GM18951 (cell line): ENCODE data around the gene ASPN.

Source experiments
- POLR2A ChIP-seq: IDR thresholded peaks from 4 replicates; pipeline ENCODE4 v1.6.1; 2011; ENCODE audit warnings: mild to moderate bottlenecking; ENCODE audit not compliant: insufficient read length, insufficient read depth; ENCODE audit errors: extremely low read depth
- in situ Hi-C: fragments of 300-500 bp; cut with MboI; formaldehyde crosslinking; loops from one replicate; pipeline ENCODE4 v1.12.0; 2022; ENCODE audit warnings: low sequenced_read_pairs, mixed read lengths, inconsistent platforms; ENCODE audit not compliant: unreplicated experiment

The ASPN gene

DNA sequence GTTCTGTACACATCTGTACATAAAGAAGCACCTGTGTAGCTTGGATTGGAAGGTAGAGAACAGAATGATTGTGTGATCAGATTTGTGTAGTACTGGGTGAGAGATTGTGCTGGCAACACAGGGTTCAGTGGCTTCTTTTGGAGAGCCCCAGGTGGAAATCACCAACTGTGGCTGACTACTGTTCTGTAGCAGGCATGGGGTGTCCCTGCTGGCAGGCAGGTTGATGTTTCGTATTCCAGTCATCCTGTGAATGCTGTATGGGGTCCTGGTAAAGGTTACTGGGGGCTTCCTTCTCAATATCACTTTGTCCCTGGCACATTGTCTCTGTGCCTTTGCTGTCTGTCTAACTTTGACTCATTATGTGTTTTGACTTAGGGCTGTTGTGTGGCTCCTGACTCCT is 5.3 kb downstream of the ASPN start:
- TF ChIP-seq POLR2A, result no peak
- in situ Hi-C loops, result no loop called here

DNA sequence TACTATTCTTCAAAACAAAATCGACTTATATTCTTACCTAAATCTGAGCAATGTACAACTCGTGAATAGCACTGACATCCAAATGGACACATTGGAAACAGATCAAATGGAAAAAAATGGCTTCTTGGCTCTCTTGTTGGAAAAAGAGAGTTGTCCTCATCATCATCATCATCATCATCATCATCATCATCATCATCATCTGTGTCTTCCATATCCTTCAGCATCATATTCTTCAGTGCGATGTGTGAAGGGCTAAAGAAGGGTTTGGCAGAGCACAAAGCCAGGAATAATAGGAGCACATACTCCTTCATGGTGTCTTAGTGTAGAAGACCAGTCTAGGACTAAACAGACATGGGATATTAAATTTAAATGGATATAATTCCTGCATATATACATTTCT is 7.7 kb downstream of the ASPN start:
- in situ Hi-C loops, result no loop called here
- no peak for TF ChIP-seq POLR2A

DNA sequence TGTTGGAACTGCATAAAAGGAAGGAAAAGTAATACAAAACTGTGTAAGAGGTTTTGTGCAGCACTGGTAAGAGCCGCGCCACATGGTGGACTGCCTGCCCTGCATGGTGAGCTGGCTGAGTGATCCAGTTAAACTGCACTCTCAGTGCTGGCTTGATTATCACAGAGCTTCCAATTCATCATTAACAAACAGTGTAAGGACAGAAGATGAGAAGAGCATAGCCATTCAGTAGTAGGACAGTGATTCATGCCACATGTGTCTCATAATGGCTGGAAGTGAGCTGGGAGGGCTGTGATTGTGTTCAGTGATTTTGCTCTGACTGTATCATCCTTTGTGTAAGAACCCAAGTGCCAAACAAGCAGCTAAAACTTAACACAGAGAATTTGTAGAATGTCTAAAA is 14.1 kb downstream of the ASPN start:
- in situ Hi-C loops, result no loop called here
- no peak for TF ChIP-seq POLR2A

DNA sequence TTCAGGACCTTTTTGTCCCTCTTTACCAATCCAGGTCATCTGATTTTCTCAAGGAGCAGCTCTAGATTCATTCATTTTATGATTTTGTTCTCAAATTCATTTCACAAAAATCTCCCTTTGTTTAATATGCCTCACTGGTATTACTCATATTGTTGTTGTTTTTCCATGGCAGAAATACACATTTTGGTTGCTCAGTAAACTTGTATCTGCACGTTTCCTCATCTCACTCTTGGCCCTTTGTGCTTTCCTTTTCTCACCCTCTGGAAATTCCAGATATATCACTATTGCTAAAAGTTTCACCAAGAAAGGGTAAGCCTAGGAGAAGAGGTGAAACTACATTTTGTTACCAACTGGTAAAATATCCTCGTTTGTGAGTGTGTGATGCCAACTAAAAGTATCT is 14.8 kb downstream of the ASPN start:
- in situ Hi-C loops, result no loop called here
- TF ChIP-seq POLR2A, result no peak

DNA sequence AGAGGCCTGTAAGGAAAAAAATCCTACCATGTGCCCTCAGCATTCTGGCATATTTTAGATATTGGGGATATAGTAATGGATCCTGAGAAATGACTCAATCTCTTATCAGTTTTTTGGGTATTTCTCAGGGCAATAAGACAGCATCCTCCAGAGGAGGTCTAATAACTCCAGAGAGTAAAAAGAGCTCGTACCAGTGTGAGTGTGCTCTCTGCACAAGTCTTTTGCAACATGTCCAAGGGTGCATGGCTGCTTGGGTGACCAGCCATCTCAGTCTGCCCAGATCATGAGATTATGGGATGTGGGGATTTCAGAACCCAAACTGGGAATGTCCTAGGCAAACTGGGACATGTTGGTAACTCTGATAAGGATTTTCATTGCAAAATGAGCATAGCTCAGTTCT is 15.3 kb downstream of the ASPN start:
- in situ Hi-C loops, result no loop called here
- TF ChIP-seq POLR2A, result no peak

DNA sequence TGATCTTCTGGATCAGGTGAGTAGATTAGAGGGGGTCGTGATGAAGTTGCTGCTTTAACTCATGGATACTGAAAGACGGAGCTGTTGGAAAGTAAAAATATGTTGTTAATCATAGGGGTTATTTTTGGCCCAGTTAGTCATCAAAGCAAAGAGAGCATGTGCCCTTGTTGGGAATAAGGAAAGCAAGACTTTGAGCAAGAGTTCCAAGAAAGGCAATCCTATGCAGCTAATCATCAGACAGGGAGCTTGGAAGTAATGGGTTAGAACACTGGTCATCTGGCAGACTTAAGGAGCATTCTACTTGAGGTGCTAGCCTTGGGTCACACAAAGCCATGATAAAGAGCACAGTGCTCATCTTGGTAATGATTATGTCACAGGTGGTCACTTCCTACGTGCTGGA is 18.3 kb downstream of the ASPN start:
- in situ Hi-C loops, result no loop called here
- no peak for TF ChIP-seq POLR2A

DNA sequence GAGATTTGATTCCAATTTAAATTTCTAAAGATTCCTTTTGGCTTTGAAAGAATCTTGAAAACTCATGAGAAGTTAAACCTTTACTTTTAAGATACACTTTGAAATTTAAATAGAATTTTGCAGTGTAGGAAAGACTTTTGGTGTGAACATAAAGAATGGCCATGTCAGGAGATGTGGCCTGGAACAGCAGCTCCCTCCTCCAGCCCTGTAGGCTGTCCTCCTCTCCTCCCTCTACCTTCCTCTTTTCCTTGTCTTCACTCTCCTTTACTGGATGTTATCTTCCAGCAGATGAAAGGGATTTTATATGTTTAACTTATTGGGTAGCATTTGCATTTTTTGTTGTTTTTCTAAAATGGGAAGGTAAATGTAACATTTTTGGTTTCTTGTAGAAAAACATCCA is 18.9 kb downstream of the ASPN start:
- in situ Hi-C loops, result no loop called here
- no peak for TF ChIP-seq POLR2A

DNA sequence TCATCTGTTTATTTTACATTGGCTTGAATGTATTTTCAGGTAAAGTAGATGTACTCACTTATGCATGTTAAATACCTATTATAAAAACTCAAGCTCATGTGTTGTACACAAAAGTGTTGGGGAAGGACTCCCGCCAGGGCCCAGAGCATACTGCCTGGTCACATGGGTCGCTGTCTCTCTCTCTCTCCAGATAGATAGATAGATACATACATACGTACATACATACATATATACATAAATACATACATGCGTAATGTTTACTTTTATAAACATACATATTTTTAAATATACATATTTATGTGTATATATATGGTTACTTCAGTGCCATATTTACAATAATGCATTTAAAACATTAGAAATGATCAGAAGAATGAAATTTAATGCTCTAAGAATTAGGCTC is 24.7 kb downstream of the ASPN start:
- in situ Hi-C loops, result no loop called here
- no peak for TF ChIP-seq POLR2A

DNA sequence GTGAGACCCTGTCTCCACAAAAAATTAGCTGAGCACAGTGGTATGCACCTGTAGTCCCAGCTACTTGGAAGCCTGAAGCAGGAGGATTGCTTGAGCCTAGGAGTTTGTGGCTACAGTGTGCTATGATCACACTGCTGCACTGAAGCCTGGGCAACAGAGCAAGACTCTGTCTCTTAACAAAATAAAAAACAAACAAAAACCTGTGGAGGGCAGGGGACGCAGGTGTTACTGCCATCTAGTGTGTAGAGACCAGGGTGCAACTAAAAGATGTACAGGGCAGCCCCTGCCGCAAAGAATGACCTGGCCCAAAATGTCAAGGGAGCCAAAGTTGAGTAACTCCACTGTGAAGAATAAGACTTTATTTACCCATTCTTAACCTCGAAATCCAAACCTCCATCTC is 27.1 kb downstream of the ASPN start:
- no peak for TF ChIP-seq POLR2A
- in situ Hi-C loops, result no loop called here

DNA sequence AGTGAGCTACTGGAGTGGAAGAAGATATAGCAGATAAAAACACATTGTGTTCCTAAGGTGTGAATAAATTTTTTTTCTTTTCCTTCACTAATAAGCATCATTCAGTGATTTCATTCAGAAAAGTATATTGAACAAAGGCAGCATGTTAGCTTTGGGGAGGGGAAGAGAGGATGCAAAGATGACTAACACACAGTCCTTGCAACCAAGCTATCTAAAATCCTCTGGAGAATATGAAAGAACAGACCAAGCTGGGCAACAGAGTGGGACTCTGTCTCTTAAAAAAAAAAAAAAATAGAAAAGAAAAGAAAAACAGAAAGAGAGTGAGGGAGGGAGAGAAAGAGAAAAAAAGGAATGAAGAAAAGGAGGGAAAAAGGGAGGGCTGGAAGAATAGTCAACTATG is 35.8 kb downstream of the ASPN start:
- TF ChIP-seq POLR2A, result no peak
- in situ Hi-C loops, result no loop called here

DNA sequence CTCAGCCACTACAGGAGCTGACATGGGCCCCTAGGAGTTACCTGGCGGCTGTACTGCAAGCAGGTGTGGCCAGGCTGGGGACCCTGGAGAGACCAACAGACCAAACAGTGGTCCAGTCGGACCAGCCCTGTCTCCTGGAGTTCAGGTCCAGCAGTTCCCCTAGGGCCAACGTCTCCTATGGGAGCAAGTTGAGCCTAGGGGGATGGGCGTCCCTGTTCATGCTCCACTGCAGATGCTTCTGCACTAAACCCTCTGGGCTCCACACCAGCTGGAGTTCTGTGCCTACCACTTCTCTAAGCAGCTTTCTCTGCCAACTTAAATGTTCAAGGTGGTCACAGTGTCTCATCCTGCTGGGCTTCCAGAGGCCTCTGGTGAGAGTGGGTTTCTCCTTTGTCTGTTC is 37.5 kb downstream of the ASPN start:
- in situ Hi-C loops, result no loop called here
- TF ChIP-seq POLR2A, result no peak

DNA sequence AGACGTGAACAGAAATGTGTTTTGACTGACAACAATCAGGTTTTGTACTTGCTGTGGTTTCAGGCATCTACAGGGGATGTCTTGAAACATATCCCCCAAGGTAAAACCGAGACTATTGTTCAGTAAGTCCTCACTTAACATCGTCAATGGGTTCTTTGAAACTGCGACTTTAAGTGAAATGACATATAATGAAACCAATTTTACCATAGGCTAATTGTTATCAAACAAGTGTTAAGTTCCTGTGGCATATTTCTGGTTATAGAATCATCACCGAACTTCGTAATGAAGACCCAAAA is 41.6 kb downstream of the ASPN start:
- no peak for TF ChIP-seq POLR2A
- in situ Hi-C loops, result no loop called here

DNA sequence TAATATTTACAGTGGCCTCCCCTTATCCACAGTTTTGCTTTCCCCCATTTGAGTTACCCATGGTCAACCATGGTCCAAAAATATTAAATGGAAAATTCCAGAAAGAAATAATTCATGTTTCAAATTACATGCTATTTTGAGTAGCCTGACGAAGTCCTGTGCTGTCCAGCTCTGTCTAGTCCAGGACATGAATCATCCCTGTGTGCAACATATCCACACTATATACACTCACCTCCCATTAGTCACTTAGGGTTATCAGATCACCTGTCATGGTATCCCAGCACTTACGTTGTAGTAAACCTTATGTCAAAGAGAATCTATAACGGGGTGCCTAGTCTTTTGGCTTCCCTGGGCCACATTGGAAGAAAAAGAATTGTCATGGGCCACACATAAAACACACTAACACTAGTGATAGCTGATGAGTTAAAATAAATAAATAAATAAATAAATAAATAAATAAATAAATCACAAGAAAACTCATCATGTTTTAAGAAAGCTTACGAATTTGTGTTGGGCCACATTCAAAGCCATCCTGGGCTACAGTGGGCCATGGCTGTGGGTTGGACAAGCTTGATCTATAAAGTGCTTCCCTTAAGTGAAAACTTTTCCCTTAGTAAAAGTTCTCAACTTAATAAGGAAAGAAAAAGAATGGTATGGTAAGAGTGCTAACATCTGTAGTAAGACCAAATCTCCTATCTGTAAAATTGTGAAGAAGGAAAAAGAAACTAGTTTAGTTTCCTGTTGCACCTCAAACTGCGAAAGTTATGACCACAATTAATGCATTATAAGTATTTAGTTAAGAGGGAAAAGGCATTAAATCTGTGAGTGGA is 42.2 kb downstream of the ASPN start:
- no peak for TF ChIP-seq POLR2A
- in situ Hi-C loops, result no loop called here

DNA sequence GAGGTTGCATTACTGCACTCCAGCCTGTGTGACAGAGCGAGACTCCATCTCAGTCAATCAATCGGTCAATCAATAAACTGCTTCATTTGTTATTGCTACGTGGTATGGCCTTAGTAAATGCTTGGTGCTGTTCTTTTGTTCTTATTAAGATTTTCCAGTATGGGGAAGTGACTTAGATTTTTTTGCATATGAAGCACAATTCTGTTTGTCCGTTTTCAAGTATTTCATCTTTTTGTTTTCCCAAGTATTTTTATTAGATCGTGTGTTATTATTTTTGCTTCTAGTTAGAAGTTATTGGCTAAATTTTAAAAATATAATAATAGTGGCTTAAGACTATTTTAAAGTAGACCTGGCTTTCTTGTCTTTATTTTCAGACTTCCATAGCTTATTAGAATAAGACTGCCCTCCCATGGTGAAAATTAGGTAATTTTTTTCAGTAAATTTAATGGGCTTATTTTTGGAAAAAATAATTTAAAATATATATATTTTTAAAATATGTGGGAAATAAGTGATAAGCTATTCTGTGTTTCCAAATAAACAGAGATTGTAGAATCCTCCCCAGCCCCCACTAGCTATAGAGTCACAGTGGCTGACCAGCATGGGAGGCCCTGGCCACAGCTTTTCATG is 43.3 kb downstream of the ASPN start:
- in situ Hi-C loops, result no loop called here
- no peak for TF ChIP-seq POLR2A

DNA sequence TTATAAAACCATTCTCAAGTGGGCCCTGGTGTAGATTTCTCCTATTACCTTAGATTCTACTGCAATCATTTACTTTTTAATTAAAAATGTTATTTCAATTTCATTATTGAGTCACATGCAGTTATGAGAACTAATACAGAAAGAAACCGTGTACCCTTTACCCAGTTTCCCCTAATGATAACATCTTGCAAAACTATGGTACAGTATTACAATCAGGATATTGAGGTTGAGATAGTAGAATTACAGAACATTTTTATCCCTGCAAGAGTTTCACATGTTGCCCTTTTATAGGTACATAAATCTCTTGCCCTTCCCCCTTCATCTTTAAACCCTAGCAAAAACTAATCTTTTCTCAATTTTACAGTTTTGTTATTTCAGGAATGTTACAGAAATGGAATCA is 47.0 kb downstream of the ASPN start:
- in situ Hi-C loops, result no loop called here
- no peak for TF ChIP-seq POLR2A

DNA sequence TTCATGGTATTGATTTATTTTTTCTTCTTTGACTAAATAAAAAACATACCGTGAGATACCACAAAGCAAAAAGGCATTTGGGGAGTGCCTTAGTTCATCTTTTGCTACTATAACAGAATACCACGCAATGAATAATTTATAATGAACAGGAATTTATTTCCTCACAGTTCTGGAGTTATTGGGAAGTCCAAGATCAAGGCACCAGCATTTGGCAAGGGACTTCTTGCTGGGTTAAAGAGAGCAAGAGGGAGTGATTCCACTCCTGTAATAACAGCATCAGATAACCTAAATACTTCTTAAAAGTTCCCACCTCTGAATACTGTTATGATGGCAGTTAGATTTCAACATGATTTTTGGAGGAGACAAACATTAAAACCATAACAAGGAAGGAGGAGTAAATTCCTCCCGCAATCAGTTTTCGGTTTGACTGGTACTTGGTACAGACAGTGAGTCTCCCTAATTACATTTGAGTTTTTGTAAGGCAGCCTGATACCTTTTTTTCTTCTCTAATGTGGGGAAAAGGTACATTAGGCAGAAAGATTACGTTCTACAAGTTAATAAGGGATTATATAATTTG is 49.2 kb downstream of the ASPN start:
- no peak for TF ChIP-seq POLR2A
- in situ Hi-C loops, result no loop called here
